DOHH2 (cell line): Measurements from ENCODE around the gene CFAP61.
"Not testable (repeated sequence)": the region's sequence is repeated elsewhere in the genome, so short reads cannot be mapped to it uniquely, and the experiment has no call there.

Experiments
- H3F3A ChIP-seq: fragments of 200-600 bp; sonication (generic), shearing (Covaris generic); 2 replicates; pipeline ENCODE4 v1.6.0; 2016; ENCODE audit warnings: antibody characterized with exemption, mild to moderate bottlenecking; ENCODE audit not compliant: control insufficient read depth, insufficient read depth
- H3K27ac ChIP-seq: fragments of 200-600 bp; sonication (generic); 2 replicates; pipeline ENCODE4 v1.5.1; 2014; ENCODE audit warnings: low read depth, mild to moderate bottlenecking, low read length, moderate library complexity
- H3K27me3 ChIP-seq: fragments of 200-600 bp; sonication (generic); 2 replicates; pipeline ENCODE4 v1.6.1; 2014; ENCODE audit warnings: mild to moderate bottlenecking, low read length, mixed read lengths; ENCODE audit not compliant: control insufficient read depth
- H3K36me3 ChIP-seq: fragments of 200-600 bp; sonication (generic); 2 replicates; pipeline ENCODE4 v1.6.1; 2014; ENCODE audit warnings: mild to moderate bottlenecking, low read length, moderate library complexity, mixed read lengths; ENCODE audit not compliant: control insufficient read depth
- H3K4me1 ChIP-seq: fragments of 200-600 bp; sonication (generic); 2 replicates; pipeline ENCODE4 v1.6.1; 2014; ENCODE audit warnings: mild to moderate bottlenecking, low read length, mixed read lengths; ENCODE audit not compliant: control insufficient read depth
- H3K4me2 ChIP-seq: fragments of 200-600 bp; sonication (generic); 2 replicates; pipeline ENCODE4 v1.6.0; 2014; ENCODE audit warnings: mild to moderate bottlenecking, low read length, moderate library complexity
- H3K4me3 ChIP-seq: fragments of 200-600 bp; sonication (generic); 2 replicates; pipeline ENCODE4 v1.5.1; 2014; ENCODE audit warnings: mild to moderate bottlenecking, low read length, mixed read lengths
- H3K79me2 ChIP-seq: fragments of 200-600 bp; sonication (generic); 2 replicates; pipeline ENCODE4 v1.6.1; 2014; ENCODE audit warnings: mild to moderate bottlenecking, low read length, mixed read lengths; ENCODE audit not compliant: control insufficient read depth
- H3K9me2 ChIP-seq: fragments of 200-600 bp; sonication (generic); replicated peaks from 2 replicates; pipeline ENCODE4 v1.6.1; 2014; ENCODE audit warnings: mild to moderate bottlenecking, low read length, mixed read lengths; ENCODE audit not compliant: control insufficient read depth
- H3K9me3 ChIP-seq: fragments of 200-600 bp; sonication (generic); 2 replicates; pipeline ENCODE4 v1.6.1; 2014; ENCODE audit warnings: antibody characterized with exemption, low read length, mixed read lengths; ENCODE audit not compliant: control insufficient read depth, insufficient read depth
- H4K20me1 ChIP-seq: fragments of 200-600 bp; sonication (generic); 2 replicates; pipeline ENCODE4 v1.6.0; 2014; ENCODE audit warnings: low read depth, mild to moderate bottlenecking, antibody characterized with exemption, low read length, moderate library complexity; ENCODE audit not compliant: control insufficient read depth, insufficient read depth
- EZH2phosphoT487 ChIP-seq: fragments of 200-600 bp; sonication (generic); IDR thresholded peaks from 2 replicates; pipeline ENCODE4 v1.6.1; 2017; ENCODE audit warnings: borderline replicate concordance, mild to moderate bottlenecking, antibody characterized with exemption, low read length, moderate library complexity, mixed read lengths
- TF ChIP-seq, protein P1 (sequence below): fragments of 200-600 bp; sonication (generic); IDR thresholded peaks from one replicate; pipeline ENCODE4 v1.5.1; 2014; ENCODE audit warnings: antibody characterized with exemption, mild to moderate bottlenecking, low read depth, low read length; ENCODE audit not compliant: poor library complexity, severe bottlenecking

CFAP61 gene

DNA sequence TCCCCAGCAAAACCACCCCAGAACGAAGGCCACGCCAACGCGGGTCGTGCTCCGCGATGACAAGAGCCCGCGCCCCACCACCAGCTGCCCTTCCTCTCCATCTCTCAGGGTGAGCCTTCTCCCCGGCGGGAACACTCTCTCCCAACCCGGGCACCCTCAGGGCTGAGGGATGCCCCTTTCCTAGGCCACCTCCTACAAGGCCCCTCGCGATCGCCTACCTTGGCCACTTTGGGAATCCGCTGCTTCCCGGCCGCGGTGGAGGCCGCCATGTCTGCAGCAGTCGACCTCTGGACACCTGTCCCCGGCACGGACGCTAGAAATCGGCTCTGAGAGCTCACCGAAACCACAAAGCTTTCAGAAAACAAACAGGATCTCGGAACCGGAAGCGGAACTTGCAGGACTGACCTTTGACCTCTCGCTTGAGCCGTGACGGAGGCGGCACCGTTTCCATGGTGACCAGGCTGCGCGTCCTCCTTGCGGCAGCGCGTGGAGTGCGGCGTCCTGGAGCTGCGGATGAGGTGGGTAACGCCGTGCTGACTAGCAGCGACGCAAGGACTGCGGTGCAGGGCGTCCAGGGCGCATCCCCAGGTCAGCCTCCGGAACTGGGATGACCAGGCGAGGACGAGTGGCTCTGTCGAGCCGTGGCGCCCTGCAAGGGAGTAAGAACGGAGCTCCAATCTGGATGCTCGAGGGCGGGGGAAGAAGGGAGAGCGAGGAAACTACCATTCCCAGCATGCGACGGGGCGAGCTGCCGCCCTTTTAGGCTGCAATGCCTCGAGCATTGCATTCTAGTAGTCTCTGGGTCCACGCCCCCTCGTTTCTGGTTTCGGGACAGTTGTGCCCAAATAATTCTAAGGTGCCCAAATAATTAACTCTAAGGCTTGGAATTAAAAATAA, at the start of gene CFAP61, which contains the start of gene CRNKL1:
CFAP61 (plus strand) TSS at position 459 of the 897 bp plus-strand sequence. CDS start 4,122 bp downstream, outside the sequence.
CRNKL1 (minus strand) TSS at position 393 of the 897 bp plus-strand sequence; CDS start at position 269, 124 bp downstream.
- H3K79me2 ChIP-seq, result peaks cover 21% of the 10 kb centered on the region
- no peaks in the 10 kb centered on the region for H3K27me3 ChIP-seq
- H3K36me3 ChIP-seq, result peaks cover 42% of the 10 kb centered on the region
- peaks cover 32% of the 10 kb centered on the region for H3K4me1 ChIP-seq
- H3K4me3 ChIP-seq, result peak within 1 kb of the TSS; percentile 95
- peak within 1 kb of the TSS; percentile 46 for H3K27ac ChIP-seq
- H4K20me1 ChIP-seq, result peaks cover 3% of the 10 kb centered on the region; the same call in 1 of the 2 replicates
- H3F3A ChIP-seq, result 0 out of 2 replicates have a peak, but pooled peaks cover 2% of the 10 kb centered on the region
- H3K4me2 ChIP-seq, result peak within 1 kb of the TSS; percentile 82
- H3K9me3 ChIP-seq, result no peaks in the 10 kb centered on the region
- H3K9me2 ChIP-seq, result no peaks in the 10 kb centered on the region
- TF ChIP-seq, protein P1, sequence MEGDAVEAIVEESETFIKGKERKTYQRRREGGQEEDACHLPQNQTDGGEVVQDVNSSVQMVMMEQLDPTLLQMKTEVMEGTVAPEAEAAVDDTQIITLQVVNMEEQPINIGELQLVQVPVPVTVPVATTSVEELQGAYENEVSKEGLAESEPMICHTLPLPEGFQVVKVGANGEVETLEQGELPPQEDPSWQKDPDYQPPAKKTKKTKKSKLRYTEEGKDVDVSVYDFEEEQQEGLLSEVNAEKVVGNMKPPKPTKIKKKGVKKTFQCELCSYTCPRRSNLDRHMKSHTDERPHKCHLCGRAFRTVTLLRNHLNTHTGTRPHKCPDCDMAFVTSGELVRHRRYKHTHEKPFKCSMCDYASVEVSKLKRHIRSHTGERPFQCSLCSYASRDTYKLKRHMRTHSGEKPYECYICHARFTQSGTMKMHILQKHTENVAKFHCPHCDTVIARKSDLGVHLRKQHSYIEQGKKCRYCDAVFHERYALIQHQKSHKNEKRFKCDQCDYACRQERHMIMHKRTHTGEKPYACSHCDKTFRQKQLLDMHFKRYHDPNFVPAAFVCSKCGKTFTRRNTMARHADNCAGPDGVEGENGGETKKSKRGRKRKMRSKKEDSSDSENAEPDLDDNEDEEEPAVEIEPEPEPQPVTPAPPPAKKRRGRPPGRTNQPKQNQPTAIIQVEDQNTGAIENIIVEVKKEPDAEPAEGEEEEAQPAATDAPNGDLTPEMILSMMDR, result no peak
- no peak for TF ChIP-seq EZH2phosphoT487

DNA sequence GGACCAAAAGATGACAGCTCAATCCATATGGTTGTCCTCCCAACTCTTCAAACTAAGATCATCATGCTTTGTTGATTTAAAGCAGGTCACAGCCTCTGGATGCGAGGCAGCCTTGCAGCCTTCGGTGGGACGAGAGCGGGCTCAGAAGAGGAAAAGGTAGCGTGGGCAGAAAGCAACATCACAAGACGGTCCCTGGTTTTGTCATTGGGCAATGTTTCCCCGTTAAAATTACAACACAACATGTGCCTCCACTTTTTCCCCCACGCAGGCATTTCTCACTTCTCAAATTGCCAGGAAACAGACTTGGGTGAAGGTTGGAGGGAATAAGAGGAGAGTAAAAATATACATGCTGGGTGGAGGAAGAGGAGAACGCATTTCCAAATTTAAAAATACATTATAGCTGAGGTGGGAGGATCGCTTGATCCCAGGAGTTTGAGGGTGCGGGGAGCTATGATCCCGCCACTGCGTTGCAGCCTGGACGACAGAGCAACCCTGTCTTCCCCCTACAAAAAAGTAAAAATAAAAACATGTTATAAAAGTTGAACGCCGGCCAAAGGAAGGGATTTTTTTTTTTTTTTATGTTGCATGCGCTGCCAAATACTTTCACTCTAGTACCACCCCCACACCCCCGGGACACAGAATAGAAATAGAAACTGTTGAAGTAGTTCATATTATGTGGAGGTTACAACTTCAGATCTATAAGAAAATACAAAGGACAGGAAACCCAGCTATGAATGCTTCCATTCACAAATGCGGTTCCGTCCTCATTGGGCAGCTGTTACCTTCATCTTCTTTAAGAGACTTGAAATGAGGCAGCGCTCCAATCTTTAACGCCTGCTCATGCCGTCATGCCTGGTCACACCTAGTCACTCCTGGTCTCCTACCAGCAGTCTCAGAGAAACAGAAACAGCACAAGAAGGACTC, 49.0 kb upstream of the CFAP61 start:
- no peak overlapping the region for H3K27ac ChIP-seq

DNA sequence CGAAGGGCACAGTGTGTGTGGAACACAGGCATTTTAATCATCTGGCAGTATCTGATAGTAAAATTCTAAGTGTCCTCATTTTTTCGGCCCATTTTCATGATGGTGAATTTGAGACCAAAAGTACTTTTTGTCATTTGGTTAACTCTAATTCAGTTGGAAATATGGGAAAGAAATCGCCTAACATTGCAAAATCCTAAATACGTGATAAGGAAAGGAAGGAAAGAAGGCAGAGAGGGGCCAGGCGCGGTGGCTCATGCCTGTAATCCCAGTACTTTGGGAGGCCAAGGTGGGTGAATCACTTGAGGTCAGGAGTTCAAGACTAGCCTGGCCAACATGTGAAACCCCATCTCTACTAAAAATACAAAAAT, 48.4 kb upstream of the CFAP61 start:
- not testable (repeated sequence) for H3K9me3 ChIP-seq, H4K20me1 ChIP-seq, H3K4me3 ChIP-seq, H3K4me1 ChIP-seq, H3K27ac ChIP-seq, H3K9me2 ChIP-seq, H3K79me2 ChIP-seq, H3K36me3 ChIP-seq, H3F3A ChIP-seq, H3K4me2 ChIP-seq
- H3K27me3 ChIP-seq, result peaks cover 46% of the 10 kb centered on the region

More for the DNA sequence above, 49.0 kb upstream of the CFAP61 start:
- Histone ChIP-seq H3K9me2 (no peaks in the 10 kb centered on the region), H3K36me3 (no peaks in the 10 kb centered on the region), H3K9me3 (no peaks in the 10 kb centered on the region), H3K79me2 (no peaks in the 10 kb centered on the region), H3K4me3 (no peak overlapping the region), H4K20me1 (no peaks in the 10 kb centered on the region), H3K27me3 (peaks cover 46% of the 10 kb centered on the region), H3K4me1 (no peaks in the 10 kb centered on the region), H3F3A (no peaks in the 10 kb centered on the region), H3K4me2 (no peak overlapping the region)
- TF ChIP-seq EZH2phosphoT487, result no peak
- TF ChIP-seq, protein P1, result no peak
